NT2/D1 (cell line): Measurements from ENCODE around the gene WNK1.
"Not testable (repeated sequence)": the region's sequence is repeated elsewhere in the genome, so short reads cannot be mapped to it uniquely, and the experiment has no call there.

Experiments
- DNase-seq: peaks from one replicate; pipeline ENCODE4 v3.0.0-alpha.2; 2011; ENCODE audit warnings: low read depth, low spot score
- H3K27me3 ChIP-seq: 2 replicates; pipeline ENCODE4 v1.6.0; 2011; ENCODE audit warnings: mild to moderate bottlenecking; ENCODE audit not compliant: insufficient read length, insufficient read depth
- H3K36me3 ChIP-seq: 2 replicates; pipeline ENCODE4 v1.6.1; 2011; ENCODE audit warnings: mild to moderate bottlenecking, low read length, mixed read lengths; ENCODE audit not compliant: insufficient read depth, insufficient read length
- H3K4me1 ChIP-seq: 2 replicates; pipeline ENCODE4 v1.5.1; 2011; ENCODE audit not compliant: insufficient read depth, insufficient read length
- H3K4me3 ChIP-seq: 2 replicates; pipeline ENCODE4 v1.5.1; 2011; ENCODE audit warnings: low read depth; ENCODE audit not compliant: insufficient read length
- H3K9ac ChIP-seq: 2 replicates; pipeline ENCODE4 v1.6.0; 2011; ENCODE audit warnings: low read depth; ENCODE audit not compliant: insufficient read length
- H3K9me3 ChIP-seq: 2 replicates; pipeline ENCODE4 v1.5.1; 2011; ENCODE audit warnings: mild to moderate bottlenecking, low read length; ENCODE audit not compliant: insufficient read depth
- SUZ12 ChIP-seq: IDR thresholded peaks from 2 replicates; pipeline ENCODE4 v1.6.1; 2011; ENCODE audit not compliant: insufficient read length, insufficient read depth; ENCODE audit errors: extremely low read depth
- YY1 ChIP-seq: IDR thresholded peaks from 2 replicates; pipeline ENCODE4 v1.6.1; 2011; ENCODE audit not compliant: insufficient read length, insufficient read depth
- ZNF274 ChIP-seq: IDR thresholded peaks from 2 replicates; pipeline ENCODE4 v1.6.1; 2011; ENCODE audit warnings: mild to moderate bottlenecking, low read depth, low read length

Gene WNK1

DNA sequence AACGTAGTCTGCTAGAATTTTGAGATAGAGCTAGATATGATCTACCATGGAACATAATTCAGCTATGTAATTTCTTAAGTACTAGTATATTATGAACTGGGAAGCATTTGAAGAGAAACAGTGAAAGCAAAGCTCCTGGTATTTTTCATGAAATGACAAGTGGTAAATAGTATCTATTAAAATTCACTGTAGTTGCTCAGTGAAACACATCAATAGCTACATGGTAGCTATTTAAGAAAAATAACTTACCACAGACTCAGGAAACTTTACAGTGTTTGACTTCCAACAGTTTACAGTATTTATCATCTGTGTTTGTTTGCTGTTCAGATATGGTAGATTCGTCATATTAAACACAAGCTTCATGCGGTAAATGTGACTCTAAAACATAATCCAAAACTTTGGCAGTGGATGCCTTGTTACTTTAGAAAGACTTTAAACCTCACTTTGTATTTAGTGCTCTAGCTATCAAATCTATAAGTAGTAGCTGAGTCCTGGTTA is 25.2 kb downstream of the WNK1 start:
- H3K4me3 ChIP-seq = no peak overlapping the region
- H3K4me1 ChIP-seq = peaks cover 6% of the 10 kb centered on the region

DNA sequence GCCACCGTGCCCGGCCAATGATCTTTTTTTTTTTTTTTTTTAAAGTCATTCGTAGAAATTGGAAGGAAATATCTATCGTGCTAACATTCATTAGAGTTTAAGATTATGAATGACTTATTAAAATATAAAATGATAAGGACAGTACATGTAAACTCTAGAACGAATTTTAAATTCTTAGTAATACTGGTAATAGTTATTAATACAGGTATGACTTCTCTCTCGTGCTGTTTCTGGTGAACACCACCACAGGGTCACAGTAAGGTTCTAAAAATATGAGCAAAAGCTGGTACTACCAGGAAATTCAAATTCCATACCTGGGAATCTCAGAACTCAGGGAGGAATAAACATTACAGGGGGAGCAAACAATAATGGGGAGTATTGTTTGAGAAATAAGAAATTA is 26.2 kb downstream of the WNK1 start:
- Histone ChIP-seq H3K27me3 (no peaks in the 10 kb centered on the region), H3K36me3 (peaks cover 6% of the 10 kb centered on the region), H3K4me1 (peaks cover 6% of the 10 kb centered on the region), H3K9me3 (no peaks in the 10 kb centered on the region), H3K4me3 (no peak overlapping the region), H3K9ac (no peak overlapping the region)
- DNase-seq = no peak
- TF ChIP-seq YY1 (no peak), ZNF274 (no peak), SUZ12 (no peak)

More for the DNA sequence above, 25.2 kb downstream of the WNK1 start:
- no peaks in the 10 kb centered on the region for H3K9me3 ChIP-seq
- no peaks in the 10 kb centered on the region for H3K27me3 ChIP-seq
- no peak overlapping the region for H3K9ac ChIP-seq
- TF ChIP-seq YY1 = no peak
- TF ChIP-seq ZNF274 = no peak
- no peak for TF ChIP-seq SUZ12
- DNase-seq = no peak
- H3K36me3 ChIP-seq = peaks cover 6% of the 10 kb centered on the region

DNA sequence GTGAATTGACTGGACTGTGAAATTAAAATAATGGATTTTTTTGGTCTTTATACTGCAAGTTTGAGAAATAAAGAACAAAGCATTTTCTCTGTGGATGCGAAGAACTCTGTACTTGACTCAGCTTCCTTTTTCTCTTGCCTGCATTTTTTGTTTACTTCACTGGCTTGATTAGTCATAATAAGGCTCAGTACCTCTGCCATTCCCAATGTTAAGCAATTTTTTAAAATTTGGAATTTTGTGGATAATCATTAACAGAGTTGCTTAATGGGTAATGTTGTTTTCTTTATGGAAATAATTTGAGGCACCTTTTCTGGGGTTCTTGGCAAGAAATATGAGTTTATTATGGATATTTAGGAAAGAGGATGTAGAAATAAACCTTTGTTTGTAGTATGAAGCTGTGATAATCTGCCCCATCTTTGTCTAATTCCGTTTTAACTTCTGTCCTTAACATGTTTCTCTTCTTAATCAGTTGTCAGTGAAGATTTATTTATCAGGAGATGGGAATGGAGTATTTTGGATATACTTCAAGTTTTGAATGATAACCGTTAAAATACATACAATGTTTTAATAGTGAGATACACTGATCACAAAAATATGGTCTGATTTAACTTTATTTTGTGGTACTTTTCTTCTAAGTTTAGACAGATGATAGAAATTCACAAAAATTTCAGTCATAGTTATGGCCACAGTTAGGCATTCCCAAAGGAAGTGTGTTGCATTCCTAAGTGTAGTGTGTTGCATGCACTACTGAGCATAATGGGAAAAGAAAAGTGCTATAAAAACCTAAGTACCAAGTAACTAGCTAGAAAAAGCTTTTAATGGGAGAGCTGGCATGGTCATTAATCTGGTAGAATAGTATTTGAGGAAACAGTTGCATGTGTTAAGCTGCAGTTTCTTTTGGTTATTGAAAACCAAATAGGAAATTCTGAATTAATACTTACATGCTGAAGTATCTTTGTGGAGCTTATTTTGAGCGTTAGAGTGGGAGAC is 27.7 kb downstream of the WNK1 start:
- no peak overlapping the region for H3K9ac ChIP-seq
- H3K27me3 ChIP-seq = no peaks in the 10 kb centered on the region
- H3K4me3 ChIP-seq = no peak overlapping the region
- no peak for DNase-seq
- peaks cover 2% of the 10 kb centered on the region for H3K36me3 ChIP-seq
- TF ChIP-seq ZNF274 (no peak), YY1 (no peak), SUZ12 (no peak)
- H3K9me3 ChIP-seq = no peaks in the 10 kb centered on the region
- H3K4me1 ChIP-seq = no peaks in the 10 kb centered on the region

- no peak for DNase-seq
- H3K36me3 ChIP-seq = peaks cover 2% of the 10 kb centered on the region
- TF ChIP-seq SUZ12 (no peak), YY1 (no peak), ZNF274 (no peak)
- H3K27me3 ChIP-seq = no peaks in the 10 kb centered on the region
- no peak overlapping the region for H3K9ac ChIP-seq
- no peak overlapping the region for H3K4me3 ChIP-seq
- H3K9me3 ChIP-seq = no peaks in the 10 kb centered on the region
- no peaks in the 10 kb centered on the region for H3K4me1 ChIP-seq
Measured at GRCh38 chr12:780750-781379, 28.5 kb downstream of the WNK1 start.

- Histone ChIP-seq H3K36me3 (no peaks in the 10 kb centered on the region), H3K27me3 (no peaks in the 10 kb centered on the region), H3K4me1 (no peaks in the 10 kb centered on the region), H3K9ac (no peak overlapping the region), H3K9me3 (no peaks in the 10 kb centered on the region), H3K4me3 (no peak overlapping the region)
- no peak for DNase-seq
- TF ChIP-seq YY1 = no peak
- TF ChIP-seq SUZ12 = no peak
- TF ChIP-seq ZNF274 = no peak
Measured at GRCh38 chr12:785706-786105, 33.3 kb downstream of the WNK1 start.

DNA sequence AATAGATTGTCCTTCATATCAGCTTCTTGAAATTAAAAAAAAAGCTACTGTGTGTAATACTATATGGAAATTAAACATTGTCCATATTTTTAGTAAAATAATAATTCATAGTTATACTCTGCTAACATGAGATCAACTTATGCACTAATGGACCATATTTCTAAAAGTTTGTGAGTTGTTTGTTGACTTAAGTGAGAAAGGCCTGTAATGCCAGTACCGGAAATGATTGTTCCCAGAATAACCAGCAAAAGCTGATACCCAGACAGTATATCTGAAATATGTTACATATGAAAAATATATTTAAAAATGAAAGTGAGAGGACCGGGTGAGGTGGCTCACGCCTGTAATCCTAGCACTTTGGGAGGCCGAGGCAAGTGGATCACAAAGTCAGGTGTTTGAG is 35.9 kb downstream of the WNK1 start:
- no peaks in the 10 kb centered on the region for H3K27me3 ChIP-seq
- H3K9me3 ChIP-seq = no peaks in the 10 kb centered on the region
- no peaks in the 10 kb centered on the region for H3K4me1 ChIP-seq
- no peak overlapping the region for H3K9ac ChIP-seq
- TF ChIP-seq ZNF274 = no peak
- no peak for TF ChIP-seq YY1
- TF ChIP-seq SUZ12 = no peak
- peaks cover 11% of the 10 kb centered on the region for H3K36me3 ChIP-seq
- DNase-seq = no peak
- no peak overlapping the region for H3K4me3 ChIP-seq

- H3K4me1 ChIP-seq, H3K4me3 ChIP-seq, DNase-seq, H3K27me3 ChIP-seq, H3K9ac ChIP-seq, H3K9me3 ChIP-seq: not testable (repeated sequence)
- H3K36me3 ChIP-seq = peaks cover 11% of the 10 kb centered on the region
Measured at GRCh38 chr12:788762-789161, 36.4 kb downstream of the WNK1 start.
